Measurements from ENCODE around the gene SGSM2.
A peak's percentile ranks its signal among the peaks of the same experiment; 100 is the strongest.

The SGSM2 gene

GRCh38 chr17:2399572-2400473 is 62.5 kb downstream of the SGSM2 start:
- DNase-seq = peak; percentile 96

- no peak for DNase-seq
Measured at GRCh38 chr17:2400474-2400866, 63.2 kb downstream of the SGSM2 start.

- DNase-seq = peak; percentile 90
Measured at GRCh38 chr17:2400877-2401425, 63.6 kb downstream of the SGSM2 start, which contains the start of gene MNT. Gene MNT, minus strand, starts transcription at chr17:2401060. Its CDS starts 348 bp downstream, at chr17:2400712.

GRCh38 chr17:2401426-2402221 is 64.3 kb downstream of the SGSM2 start:
- peak; percentile 95 for DNase-seq

- no peak for DNase-seq
Measured at GRCh38 chr17:2402544-2402943, 65.2 kb downstream of the SGSM2 start.

GRCh38 chr17:2403044-2403443 is 65.7 kb downstream of the SGSM2 start:
- DNase-seq = no peak

- DNase-seq = no peak
Measured at GRCh38 chr17:2405247-2405926, 68.1 kb downstream of the SGSM2 start.

GRCh38 chr17:2406271-2406902 is 69.1 kb downstream of the SGSM2 start:
- no peak for DNase-seq

- DNase-seq = no peak
Measured at GRCh38 chr17:2406903-2407790, 69.8 kb downstream of the SGSM2 start.

GRCh38 chr17:2410951-2411350 is 73.7 kb downstream of the SGSM2 start:
- no peak for DNase-seq

- no peak for DNase-seq
Measured at GRCh38 chr17:2412561-2413021, 75.3 kb downstream of the SGSM2 start.

GRCh38 chr17:2414446-2415064 is 77.3 kb downstream of the SGSM2 start:
- no peak for DNase-seq

- DNase-seq = no peak
Measured at GRCh38 chr17:2415081-2415480, 77.8 kb downstream of the SGSM2 start.

GRCh38 chr17:2416010-2416734 is 78.9 kb downstream of the SGSM2 start:
- DNase-seq = peak; percentile 59

- DNase-seq = no peak
Measured at GRCh38 chr17:2418572-2418971, 81.3 kb downstream of the SGSM2 start.

GRCh38 chr17:2419486-2419885 is 82.2 kb downstream of the SGSM2 start:
- no peak for DNase-seq

- DNase-seq = no peak
Measured at GRCh38 chr17:2420176-2420575, 82.9 kb downstream of the SGSM2 start.

GRCh38 chr17:2421315-2422147 is 84.2 kb downstream of the SGSM2 start:
- no peak for DNase-seq

- DNase-seq = no peak
Measured at GRCh38 chr17:2423271-2423670, 86.0 kb downstream of the SGSM2 start.
